HG02798 (cell line): ENCODE results near the gene HSDL2.
"Not testable (repeated sequence)": the region's sequence is repeated elsewhere in the genome, so short reads cannot be mapped to it uniquely, and the experiment has no call there.

Experiments
- ATAC-seq: cut with Tn5 transposase; IDR thresholded peaks from one replicate; pipeline ENCODE4 v1.9.1; 2021; ENCODE audit warnings: mild to moderate bottlenecking; ENCODE audit not compliant: unreplicated experiment, poor library complexity

The HSDL2 gene

GRCh38 chr9:112364761-112365160, 15.1 kb upstream of the HSDL2 start:
- ATAC-seq: no peak

DNA sequence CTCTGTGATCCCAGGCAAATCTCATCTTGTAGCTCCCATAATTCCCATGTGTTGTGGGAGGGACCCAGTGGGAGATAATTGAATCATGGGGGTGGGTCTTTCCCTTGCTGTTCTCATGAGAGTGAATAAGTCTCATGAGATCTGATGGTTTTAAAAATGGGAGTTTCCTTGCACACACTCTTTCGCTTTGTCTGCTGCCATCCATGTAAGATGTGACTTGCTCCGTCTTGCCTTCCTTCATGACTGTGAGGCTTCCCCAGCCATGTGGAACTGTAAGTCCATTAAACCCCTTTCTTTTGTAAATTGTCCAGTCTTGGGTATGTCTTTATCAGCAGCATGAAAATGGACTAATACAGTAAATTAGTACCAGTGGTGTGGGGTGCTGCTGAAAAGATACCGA, 14.7 kb upstream of the HSDL2 start:
- not testable (repeated sequence) for ATAC-seq

DNA sequence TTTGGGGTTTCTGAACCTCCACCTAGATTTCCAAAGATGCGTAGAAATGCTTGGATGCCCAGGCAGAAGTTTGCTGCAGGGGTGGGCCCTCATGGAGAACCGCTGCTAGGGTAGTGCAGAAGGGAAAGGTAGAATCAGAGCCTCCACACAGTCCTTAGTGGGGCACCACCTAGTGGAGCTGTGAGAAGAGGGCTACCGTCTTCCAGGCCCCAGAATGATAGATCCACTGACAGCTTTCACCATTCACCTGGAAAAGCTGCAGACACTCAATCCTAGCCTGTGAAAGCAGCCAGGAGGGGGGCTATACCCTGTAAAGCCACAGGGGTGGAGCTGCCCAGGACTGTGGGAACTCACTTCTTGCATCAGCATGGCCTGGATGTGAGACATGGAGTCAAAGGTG, 13.3 kb upstream of the HSDL2 start:
- ATAC-seq: no peak

GRCh38 chr9:112367465-112367864, 12.4 kb upstream of the HSDL2 start:
- ATAC-seq: no peak

DNA sequence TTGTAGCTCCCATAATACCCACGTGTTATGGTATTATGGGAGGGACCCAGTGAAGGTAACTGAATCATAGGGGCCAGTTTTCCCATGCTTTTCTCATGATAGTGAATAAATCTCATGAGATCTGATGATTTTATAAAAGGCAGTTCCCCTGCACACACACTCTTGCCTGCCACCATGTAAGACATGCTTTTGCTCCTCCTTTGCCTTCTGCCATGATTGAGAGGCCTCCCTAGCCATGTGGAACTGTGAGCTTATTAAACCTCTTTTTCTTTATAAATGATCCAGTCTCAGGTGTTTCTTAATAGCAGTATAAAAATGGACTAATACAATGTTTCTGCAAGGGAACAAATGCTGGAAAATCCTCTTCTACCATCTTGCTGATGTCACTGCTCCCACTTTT, 10.1 kb upstream of the HSDL2 start:
- ATAC-seq: no peak

GRCh38 chr9:112371060-112371459, 8.8 kb upstream of the HSDL2 start:
- ATAC-seq: no peak

DNA sequence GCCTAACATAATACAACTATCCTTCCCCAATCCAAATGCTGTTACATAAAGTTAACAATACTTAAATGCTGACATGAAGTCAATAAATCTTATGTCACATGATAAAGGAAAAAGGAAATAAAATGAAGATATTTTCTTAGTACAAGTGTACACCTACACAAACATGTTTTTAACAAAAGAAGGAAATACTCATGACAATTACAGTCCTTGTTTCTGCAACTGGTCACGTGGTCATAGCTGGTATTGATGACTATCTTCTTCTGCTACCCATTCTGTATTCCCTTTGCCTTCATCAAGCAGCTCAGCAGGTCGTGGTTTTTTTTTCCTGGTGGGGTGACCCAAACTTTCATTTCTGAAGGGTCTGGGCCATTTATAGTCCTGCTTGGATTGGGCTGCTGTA, 6.2 kb upstream of the HSDL2 start:
- not testable (repeated sequence) for ATAC-seq

GRCh38 chr9:112374232-112374631, 5.7 kb upstream of the HSDL2 start:
- ATAC-seq: not testable (repeated sequence)

DNA sequence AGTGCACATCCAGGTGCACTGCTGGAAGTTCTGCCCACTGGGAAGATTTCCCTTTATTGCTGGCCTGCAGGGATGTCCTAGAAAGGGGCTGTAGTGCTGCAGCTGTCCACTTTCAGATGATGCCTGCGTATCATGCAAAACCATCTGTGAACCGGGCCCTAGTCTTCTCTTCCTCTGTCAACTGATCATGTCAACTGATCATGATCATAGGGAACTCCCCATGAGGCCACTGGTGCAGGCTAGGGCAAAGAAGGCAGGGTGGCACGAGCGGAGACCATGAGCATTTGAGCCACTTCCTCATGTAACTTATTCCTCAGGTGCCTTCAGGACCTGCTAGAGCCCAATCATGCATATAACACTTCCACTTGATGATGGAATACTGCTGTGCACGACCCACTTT, 4.5 kb upstream of the HSDL2 start:
- no peak for ATAC-seq

DNA sequence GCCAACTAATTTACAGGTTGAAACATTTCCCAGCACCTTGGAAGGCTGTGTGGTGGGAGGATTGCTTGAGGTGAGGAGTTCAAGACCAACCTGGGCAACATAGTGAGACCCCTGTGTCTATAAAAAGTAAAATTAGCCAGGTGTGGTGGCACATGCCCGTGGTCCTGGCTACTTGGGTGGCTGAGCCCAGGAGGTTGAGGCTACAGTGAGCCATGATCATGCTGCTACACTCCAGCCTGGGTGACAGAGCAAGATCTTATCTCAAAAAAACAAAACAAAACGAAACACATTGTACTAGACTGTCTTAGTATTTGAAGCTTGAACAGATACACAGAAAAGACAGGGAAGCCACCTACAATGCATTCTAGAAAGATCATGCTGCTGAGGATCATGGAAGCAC, 2.8 kb upstream of the HSDL2 start:
- ATAC-seq: no peak

- ATAC-seq: no peak
Observed at GRCh38 chr9:112377684-112378327, 2.1 kb upstream of the HSDL2 start.

DNA sequence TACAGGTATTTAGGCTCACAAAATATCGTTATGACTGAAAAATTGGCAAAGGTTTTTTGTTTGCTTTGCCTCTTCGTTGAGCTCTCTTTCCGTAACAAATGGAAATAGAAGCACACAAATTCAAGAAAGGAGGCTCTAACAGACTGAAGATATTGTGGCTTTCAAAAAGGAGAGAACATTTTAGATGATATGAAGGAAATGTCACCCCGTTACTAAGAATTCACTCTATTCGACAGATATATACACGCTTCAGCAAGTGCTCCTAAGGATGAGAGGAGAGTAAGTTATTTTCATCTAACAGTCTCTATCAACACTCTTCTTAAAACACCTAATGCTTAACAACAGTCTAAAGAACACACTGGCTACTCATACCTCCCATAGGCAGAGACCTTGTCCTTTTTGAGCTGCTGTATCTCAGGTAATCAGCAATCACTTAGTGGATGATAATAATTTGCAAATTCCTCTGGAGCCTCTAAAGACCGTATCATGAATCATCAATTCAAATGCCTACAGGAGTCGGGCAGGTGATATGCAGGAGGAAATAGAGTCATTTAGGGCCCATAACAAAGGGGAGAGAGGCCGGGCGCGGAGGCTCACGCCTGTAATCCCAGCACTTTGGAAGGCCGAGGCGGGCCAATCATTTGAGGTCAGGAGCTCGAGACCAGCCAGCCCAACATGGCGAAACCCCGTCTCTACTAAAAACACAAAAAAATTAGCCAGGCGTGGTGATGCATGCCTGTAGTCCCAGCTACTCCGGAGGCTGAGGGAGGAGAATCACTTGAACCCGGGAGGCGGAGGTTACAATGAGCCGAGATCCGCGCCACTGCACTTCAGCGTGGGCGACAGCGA, 1.4 kb upstream of the HSDL2 start:
- ATAC-seq: peak; percentile 6

- ATAC-seq: peak; percentile 90
Observed at GRCh38 chr9:112379177-112380101, 469 bp upstream of the HSDL2 start.

- ATAC-seq: no peak
Observed at GRCh38 chr9:112380825-112381221, 915 bp downstream of the HSDL2 start.

DNA sequence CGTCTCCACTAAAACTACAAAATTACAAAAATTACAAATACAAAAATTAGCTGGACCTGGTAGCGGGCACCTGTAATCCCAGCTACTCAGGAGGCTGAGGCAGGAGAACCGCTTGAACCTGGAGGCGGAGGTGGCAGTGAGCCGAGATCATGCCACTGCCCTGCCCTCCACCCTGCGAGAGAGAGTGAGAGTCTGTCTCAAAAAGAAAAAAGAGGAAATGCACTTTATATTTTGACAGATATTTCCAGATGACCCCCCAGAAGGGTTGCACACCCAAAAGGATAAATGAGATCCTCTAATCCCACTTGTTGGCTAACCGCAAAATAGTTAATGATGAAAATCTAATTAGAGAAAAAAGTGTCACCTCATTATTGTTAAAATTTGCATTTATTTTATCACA, 2.2 kb downstream of the HSDL2 start:
- no peak for ATAC-seq

GRCh38 chr9:112382501-112383364, 2.8 kb downstream of the HSDL2 start:
- ATAC-seq: no peak

- ATAC-seq: no peak
Observed at GRCh38 chr9:112384219-112384618, 4.3 kb downstream of the HSDL2 start.

GRCh38 chr9:112384690-112385089, 4.8 kb downstream of the HSDL2 start:
- ATAC-seq: no peak

DNA sequence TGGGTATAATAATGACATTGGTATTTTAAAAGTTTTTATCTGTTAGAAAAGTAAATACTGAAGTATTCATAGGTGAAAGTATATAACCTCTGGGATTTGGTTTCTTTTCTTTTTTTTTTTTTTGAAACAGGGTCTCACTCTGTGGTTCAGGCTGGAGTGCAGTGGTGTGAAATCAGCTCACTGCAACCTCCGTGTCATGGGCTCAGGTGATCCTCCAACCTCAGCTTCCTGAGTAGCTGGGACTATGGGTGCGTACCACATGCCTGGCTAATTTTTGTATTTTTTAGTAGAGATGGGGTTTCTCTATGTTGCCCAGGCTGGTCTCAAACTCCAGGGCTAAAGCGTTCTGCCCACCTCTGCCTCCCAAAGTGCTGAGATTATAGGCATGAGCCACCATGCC, 7.2 kb downstream of the HSDL2 start:
- no peak for ATAC-seq

GRCh38 chr9:112389897-112390296, 10.0 kb downstream of the HSDL2 start:
- not testable (repeated sequence) for ATAC-seq
